ENCODE results near the gene DLX2. TPM values are rescaled to one million over a fixed set of nuclear protein-coding genes. Genes with fewer than 3 reads are reported as not detected.

Gene DLX2
- total RNA-seq, 1 donor from 2014 or later: 0.12 TPM

DNA sequence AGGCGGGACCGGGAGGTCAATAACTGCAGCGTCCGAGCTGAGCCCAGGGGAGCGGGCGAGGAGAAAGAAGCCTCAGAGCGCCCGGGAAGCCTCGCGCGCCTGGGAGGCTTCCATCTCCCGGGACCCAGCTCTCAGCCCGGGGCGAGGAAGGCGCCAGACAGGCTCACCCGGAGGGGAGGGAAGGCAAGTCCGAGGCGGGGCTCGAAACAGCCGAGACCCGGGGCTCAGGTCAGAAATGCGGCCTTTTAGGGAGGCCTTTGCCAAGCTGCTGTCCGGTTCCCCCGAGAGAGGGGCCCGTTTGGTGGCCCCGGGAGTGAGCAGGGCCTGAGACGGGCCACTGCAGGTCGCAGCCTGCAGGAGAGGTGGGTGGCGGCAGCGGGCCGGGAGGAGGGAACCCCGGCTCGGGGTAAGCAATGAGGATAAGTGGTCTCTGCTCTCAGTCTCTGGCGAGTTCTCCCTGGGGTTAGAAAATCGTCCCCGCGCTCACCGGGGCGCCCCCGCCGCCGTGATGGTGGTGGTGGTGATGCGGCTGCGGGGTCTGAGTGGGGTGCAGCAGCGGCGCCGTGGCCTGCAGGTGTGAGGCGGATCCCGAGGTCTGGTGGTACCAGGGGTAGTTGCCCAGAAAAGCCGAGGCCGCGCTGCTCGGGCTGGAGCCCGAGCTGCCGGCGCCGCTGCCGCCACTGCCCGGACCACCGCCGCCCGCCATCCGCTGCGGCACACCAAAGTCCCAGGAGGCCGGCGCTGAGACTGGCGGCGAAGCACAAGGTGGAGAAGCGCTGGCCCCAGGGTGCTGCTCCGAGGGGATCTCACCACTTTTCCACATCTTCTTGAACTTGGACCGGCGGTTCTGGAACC lies 2.4 kb downstream of the DLX2 start:
- no peak for DNase-seq (ENCODE audit: low read depth)
- H3K4me3 ChIP-seq (ENCODE audit: low read depth, low read length): no peak overlapping the region
- no peak for TF ChIP-seq CTCF (conservative IDR thresholded peaks at IDR 0.05; ENCODE audit: low read depth, low read length)

GRCh38 chr2:172099472-172100079 lies 3.1 kb downstream of the DLX2 start:
- H3K4me3 ChIP-seq (ENCODE audit: low read depth, low read length): peak overlapping the region; percentile 52
- TF ChIP-seq CTCF (conservative IDR thresholded peaks at IDR 0.05; ENCODE audit: low read depth, low read length): no peak
- DNase-seq (ENCODE audit: low read depth): no peak

DNA sequence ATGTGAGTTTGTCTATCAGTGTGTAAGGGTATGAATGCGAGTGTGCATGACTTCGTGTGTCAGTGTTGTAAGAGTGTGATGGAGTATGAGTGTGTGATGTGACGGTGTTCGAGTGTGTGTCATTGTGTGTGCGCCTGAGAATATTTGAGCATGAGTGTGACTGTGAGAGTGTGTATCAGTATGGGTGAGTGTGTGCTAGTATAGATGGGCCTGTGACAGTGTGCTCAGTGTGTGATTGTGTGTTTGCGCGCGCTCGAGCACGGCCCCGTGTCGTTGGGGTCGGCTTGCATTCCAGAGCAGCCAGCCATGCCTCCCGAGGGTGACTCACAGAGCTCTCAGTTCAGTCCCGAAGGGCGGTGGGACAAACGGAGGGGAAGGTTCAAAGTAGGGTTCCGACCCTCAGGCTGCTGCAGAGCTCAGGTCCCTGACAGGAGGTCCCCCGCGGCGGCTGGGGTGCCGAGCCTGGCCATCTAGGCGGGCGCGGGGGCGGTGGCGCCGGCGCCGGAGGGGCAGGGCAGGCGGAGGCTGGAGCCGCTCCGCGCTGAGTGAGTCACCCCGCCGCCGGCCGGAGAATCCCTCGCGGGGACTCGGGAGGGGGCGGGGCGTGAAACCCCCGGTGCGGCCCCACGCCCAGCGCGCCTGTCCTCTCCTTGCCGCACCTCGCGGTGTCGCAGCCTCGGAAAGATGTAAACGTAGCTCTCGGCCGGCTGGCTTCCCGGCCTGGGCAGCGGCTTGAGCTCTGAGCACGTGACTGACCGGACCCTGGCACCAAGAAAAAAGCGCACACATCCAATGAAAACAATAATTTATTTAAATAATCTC lies 3.8 kb downstream of the DLX2 start:
- DNase-seq (ENCODE audit: low read depth): peak; percentile 46
- TF ChIP-seq CTCF (conservative IDR thresholded peaks at IDR 0.05; ENCODE audit: low read depth, low read length): no peak
- peak overlapping the region; percentile 52 for H3K4me3 ChIP-seq (ENCODE audit: low read depth, low read length)

DNA sequence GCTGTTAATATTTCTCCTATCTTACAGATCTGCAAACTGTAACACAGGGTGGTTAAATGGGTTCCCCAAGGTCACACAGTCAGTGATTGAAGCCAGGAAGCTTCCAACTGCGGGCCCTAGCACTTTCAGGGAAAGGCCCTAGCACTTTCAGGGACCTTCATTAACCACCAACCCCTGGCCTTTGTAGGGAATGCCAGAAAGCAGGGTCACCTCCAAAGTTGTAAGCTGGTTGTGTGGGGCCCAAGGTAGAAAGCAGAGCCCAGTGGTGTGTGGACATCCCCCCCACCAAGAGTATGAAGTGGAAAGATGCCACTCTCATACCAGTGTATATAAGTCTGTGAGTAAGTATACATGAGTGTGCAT lies 4.4 kb downstream of the DLX2 start:
- TF ChIP-seq CTCF (conservative IDR thresholded peaks at IDR 0.05; ENCODE audit: low read depth, low read length): no peak
- H3K4me3 ChIP-seq (ENCODE audit: low read depth, low read length): no peak overlapping the region
- no peak for DNase-seq (ENCODE audit: low read depth)

- no peak for DNase-seq (ENCODE audit: low read depth)
- no peak for TF ChIP-seq CTCF (conservative IDR thresholded peaks at IDR 0.05; ENCODE audit: low read depth, low read length)
- no peak overlapping the region for H3K4me3 ChIP-seq (ENCODE audit: low read depth, low read length)
Observed at GRCh38 chr2:172097557-172098131, 5.1 kb downstream of the DLX2 start.

DNA sequence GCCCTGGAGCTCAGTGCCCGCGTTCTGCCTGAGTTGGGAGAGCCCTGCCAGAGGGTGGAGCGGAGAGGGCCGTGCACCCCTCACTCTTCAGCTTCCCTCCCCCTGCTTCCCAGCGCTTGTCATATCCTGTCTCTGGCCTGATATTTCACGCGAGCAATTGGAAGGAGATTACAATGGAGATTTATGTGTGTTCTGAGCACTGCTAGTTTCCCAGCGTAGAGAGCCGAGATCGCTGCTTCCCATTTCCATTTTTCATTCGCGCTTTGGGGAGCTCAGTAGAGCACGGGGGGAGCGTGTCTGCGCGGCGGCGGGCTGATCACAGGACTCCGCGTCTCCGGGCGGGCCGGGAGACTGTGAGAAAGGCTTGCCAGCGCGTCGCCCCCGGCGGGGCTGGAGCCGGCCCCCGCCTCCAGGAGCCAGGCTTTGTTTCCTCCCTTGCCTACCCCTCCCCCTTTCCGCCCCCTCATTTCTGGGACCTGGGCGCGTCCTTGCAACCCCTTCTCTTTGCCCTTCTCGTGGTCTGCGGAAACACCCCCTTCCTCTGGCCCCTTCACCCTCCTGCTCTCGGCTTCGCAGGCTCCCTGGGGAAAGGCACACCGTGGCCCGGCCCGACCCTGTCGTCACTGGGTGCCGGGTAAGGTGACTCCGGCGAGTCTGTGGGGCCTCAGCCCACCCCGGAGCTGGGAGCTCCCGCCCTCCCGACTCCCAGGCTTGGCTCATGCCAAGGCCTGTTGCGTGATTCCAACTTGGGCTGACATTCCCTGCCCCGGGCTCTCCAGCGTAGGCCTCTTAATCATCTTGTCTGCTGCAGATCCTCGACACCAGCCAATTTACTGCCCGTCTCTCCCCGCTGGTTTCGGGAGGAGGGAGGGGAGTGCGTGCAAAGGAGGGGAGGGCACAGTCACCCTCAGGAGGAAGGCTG lies 5.8 kb downstream of the DLX2 start:
- DNase-seq (ENCODE audit: low read depth): no peak
- H3K4me3 ChIP-seq (ENCODE audit: low read depth, low read length): peak overlapping the region; percentile 46
- TF ChIP-seq CTCF (conservative IDR thresholded peaks at IDR 0.05; ENCODE audit: low read depth, low read length): no peak
